GM10266 (cell line): Measurements from ENCODE around the gene PTGER3.

Source experiments
- DNase-seq: peaks from one replicate; pipeline ENCODE4 v3.0.0; 2012; ENCODE audit errors: extremely low spot score
- TF ChIP-seq, protein P1 (sequence below): IDR thresholded peaks from 2 replicates; pipeline ENCODE4 v1.5.1; 2012; ENCODE audit warnings: mild to moderate bottlenecking, low read depth; ENCODE audit not compliant: control insufficient read depth, insufficient read depth; ENCODE audit errors: missing control alignments

PTGER3 gene

DNA sequence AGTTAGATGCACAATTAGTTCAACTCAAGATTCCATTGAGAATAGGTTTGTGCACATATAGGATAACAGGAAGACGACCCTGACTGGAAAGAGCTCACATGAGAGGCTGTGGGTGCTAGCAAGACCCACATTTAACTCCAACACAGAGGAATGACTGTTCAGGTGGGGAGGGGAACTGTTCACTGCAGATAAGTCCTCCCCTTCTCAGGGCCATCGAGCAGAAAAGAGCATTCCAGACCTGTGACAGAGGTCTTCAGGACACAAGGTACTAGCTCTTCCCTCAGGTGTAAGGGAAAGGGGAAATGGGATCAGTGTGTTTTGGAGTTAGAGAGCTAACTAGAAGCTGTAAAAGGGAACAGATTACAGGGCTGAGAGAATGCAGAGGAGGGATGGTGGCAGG lies 8.7 kb downstream of the PTGER3 start:
- no peak for DNase-seq
- TF ChIP-seq, protein P1, sequence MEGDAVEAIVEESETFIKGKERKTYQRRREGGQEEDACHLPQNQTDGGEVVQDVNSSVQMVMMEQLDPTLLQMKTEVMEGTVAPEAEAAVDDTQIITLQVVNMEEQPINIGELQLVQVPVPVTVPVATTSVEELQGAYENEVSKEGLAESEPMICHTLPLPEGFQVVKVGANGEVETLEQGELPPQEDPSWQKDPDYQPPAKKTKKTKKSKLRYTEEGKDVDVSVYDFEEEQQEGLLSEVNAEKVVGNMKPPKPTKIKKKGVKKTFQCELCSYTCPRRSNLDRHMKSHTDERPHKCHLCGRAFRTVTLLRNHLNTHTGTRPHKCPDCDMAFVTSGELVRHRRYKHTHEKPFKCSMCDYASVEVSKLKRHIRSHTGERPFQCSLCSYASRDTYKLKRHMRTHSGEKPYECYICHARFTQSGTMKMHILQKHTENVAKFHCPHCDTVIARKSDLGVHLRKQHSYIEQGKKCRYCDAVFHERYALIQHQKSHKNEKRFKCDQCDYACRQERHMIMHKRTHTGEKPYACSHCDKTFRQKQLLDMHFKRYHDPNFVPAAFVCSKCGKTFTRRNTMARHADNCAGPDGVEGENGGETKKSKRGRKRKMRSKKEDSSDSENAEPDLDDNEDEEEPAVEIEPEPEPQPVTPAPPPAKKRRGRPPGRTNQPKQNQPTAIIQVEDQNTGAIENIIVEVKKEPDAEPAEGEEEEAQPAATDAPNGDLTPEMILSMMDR: no peak

DNA sequence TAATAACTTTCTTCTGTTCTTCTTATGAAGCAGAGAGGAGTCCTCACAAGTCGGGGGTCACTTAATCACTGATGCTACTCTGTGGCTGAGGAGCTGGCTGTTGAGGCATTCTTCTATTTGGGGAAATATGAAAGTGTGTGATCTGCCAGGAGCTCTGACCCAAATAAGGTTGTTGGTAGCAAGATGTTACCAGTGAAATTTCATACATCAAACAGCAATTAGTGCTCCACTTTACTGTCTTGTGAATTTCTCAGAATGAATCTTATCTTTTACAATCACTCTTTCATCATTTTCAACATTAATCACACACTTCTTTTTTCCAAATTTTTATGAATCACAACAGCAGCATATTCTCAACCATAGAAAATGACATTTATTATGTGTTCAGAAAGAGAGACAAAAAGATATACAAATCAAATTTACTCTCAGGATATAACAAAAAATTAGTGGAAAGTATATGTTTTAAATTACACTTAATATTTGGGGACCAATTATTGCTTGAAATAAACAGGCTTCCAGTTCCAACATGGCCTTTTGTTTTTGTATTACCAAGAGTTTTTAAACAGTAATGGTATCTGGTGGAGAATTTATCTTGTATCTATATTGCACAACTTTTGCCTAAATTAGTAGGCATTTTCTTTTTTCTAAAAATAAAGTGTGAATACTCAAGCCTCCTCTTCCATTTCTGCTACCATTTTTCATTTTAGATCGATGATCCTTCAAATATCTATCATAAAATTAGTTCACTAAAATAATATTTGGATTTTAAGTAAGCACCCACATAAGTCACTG lies 9.6 kb downstream of the PTGER3 start:
- TF ChIP-seq, protein P1: no peak
- no peak for DNase-seq

DNA sequence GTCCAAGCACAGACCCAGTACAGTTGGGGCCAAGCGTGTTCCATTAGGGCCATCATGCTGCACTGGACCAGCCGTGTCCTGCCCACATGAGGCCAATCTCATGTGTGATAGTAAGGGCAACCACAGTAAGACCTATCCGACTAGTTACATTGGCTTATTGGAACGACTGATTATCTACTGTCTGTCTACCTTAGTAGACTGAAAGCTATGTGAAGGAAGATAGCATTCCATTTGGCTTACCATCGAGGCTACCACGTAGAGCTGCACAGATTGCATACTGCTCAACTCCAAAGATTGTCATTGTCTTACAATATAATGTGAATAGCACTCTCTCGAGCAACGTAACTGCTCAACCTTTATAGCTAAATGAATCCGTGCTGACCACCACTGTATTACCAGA lies 10.6 kb downstream of the PTGER3 start:
- TF ChIP-seq, protein P1: no peak
- no peak for DNase-seq

DNA sequence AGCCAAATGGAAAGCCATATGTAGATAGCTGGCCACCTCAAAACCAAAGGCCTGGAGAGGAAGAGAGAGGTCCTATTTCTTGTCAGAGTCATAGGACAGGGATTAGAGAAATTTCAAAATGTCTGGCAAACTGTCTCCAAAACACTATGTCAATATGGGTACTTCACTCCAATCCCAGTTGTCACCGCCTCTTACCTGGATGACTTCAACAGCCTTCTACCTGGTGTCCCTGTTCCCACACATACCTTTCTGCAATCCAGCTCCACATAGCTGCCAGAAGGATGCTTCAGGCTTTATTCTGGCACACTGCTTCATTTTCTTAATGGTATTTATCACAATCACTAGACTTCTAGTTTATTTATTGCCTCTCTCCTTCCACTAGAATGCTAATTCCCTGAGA lies 14.5 kb downstream of the PTGER3 start:
- DNase-seq: no peak
- TF ChIP-seq, protein P1: no peak

DNA sequence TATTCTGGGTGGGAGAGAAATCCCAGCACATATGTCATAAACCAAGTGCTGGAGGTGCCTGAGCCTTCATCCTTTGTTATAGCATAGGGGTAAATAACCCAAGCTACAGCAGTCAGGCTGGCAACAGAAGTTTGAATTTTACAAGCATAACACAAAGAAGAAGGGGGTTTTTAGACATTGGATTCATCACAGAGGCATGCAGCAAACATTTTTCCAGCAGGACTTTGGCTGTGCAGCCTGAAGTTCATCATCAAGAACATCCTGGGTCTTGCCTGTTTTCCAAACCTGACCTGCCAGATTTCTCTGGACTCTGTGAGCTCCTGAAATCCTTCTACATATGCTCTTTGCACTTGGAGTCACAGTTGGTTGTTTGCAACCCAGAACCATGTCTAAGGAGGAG lies 16.2 kb downstream of the PTGER3 start:
- no peak for DNase-seq
- TF ChIP-seq, protein P1: no peak

DNA sequence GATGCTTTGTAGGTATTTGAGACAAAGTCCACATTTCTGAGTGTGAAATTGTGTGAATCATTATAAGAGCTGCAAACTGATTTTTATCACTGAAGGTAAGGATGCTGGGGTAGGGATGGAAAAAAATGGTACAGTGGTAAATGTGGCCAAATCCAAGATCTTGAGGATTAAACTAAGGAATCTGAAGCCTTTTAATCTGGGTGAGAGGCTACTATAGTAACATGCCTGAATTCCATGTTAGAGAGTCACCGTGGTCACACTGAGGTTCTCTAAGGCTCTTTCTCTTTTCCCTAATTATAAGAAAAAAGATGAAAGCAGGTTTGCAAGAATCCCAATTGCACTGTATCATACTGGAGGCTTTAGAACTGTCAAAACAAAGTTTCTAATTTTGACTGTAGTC lies 17.6 kb downstream of the PTGER3 start:
- DNase-seq: no peak

GRCh38 chr1:71028981-71029380 lies 18.6 kb downstream of the PTGER3 start:
- no peak for DNase-seq
- TF ChIP-seq, protein P1: no peak

More for the DNA sequence above, 17.6 kb downstream of the PTGER3 start:
- TF ChIP-seq, protein P1: no peak
